ENCODE results near the gene APP.

GRCh38 chr21:25970254-25970930, 200.2 kb downstream of the APP start:
- TF ChIP-seq POLR2A (IDR thresholded peaks at IDR 0.05; ENCODE audit: low read depth, low read length) (no peak), TAF1 (IDR thresholded peaks at IDR 0.05; ENCODE audit: low read depth, low read length) (no peak), POLR2AphosphoS5 (IDR thresholded peaks at IDR 0.05; ENCODE audit: low read depth, low read length) (no peak), PAX5 (IDR thresholded peaks at IDR 0.05; ENCODE audit: insufficient read depth, low read length, severe bottlenecking) (no peak), POU2F2 (IDR thresholded peaks at IDR 0.05; ENCODE audit: low read depth, low read length) (no peak), SPI1 (IDR thresholded peaks at IDR 0.05; ENCODE audit: low read depth, low read length) (no peak)

All from GM12891 (cell line).